K562 (cell line): ENCODE results near the gene BRAT1. TPM values are rescaled to one million over a fixed set of nuclear protein-coding genes. Genes with fewer than 3 reads are reported as not detected.

Experiments used
- ATAC-seq: fragments of 200-7000 bp; cut with Tn5 transposase; 3 replicates; pipeline ENCODE4 v1.9.1; 2020; ENCODE audit warnings: moderate library complexity
- BruUV-seq: library from RNA; stranded (reverse); fragments of 400-500 nt; replicated peaks from 2 replicates; lab custom pipeline; 2021; lab: Mats Ljungman, UMichigan
- CTCF ChIA-PET: fragments of 300-600 bp; formaldehyde crosslinking; extraction: SDS; loops from one replicate; lab custom pipeline; 2021; ENCODE audit warnings: low intra/inter-chr PET ratio; lab: Yijun Ruan, JAX
- POLR2A ChIA-PET: fragments of 300-600, 350-650 bp; sonication (Branson Sonifier 250); formaldehyde crosslinking; extraction: SDS; loops from one replicate; lab custom pipeline; 2021; ENCODE audit warnings: antibody characterized with exemption, inconsistent platforms; lab: Yijun Ruan, JAX
- DNase-seq, 4 experiments: peaks; one replicate each; pipeline versions ENCODE4 v3.0.0 to v3.0.0-alpha.2; 2011 to 2018; ENCODE audit warnings: low spot score in 3 of 4, mixed read lengths in 3 of 4; ENCODE audit errors: extremely low read depth in 1 of 4
- FAIRE-seq: peaks from 2 replicates; lab custom pipeline; 2011; peaks lifted over from hg19 to GRCh38; lab: Jason Lieb, UNC
- H2AFZ ChIP-seq: 2 replicates; pipeline ENCODE4 v1.6.0; 2011; ENCODE audit warnings: low read depth, low read length, control low read depth, inconsistent platforms
- H3K27ac ChIP-seq: fragments of 200-600 bp; 3 replicates; pipeline ENCODE4 v1.8.0; 2011; ENCODE audit warnings: low read depth, mild to moderate bottlenecking, control low read depth, inconsistent platforms, low read length, moderate library complexity, mixed read lengths; ENCODE audit errors: extremely low read depth
- H3K27me3 ChIP-seq, 2 experiments: fragments of 300-600 bp in 1 of 2; 2 replicates in 1 of 2; 3 replicates in 1 of 2; pipeline versions ENCODE4 v1.6.0 to v1.8.0; 2011; ENCODE audit warnings: inconsistent platforms in 2 of 2, low read length in 2 of 2, mild to moderate bottlenecking in 1 of 2, mixed read lengths in 1 of 2, moderate library complexity in 1 of 2; ENCODE audit not compliant: control insufficient read depth in 2 of 2, insufficient read depth in 2 of 2
- H3K36me3 ChIP-seq: fragments of 300-600 bp; 3 replicates; pipeline ENCODE4 v1.8.0; 2011; ENCODE audit warnings: mild to moderate bottlenecking, low read length, inconsistent platforms; ENCODE audit not compliant: control insufficient read depth, insufficient read depth
- H3K4me1 ChIP-seq, 2 experiments: fragments of 200-600 bp in 1 of 2; replicated peaks in 1 of 2; 2 replicates in 1 of 2; 3 replicates in 1 of 2; pipeline versions ENCODE4 v1.5.1 to v1.8.0; 2011; ENCODE audit warnings: inconsistent platforms in 2 of 2, low read length in 2 of 2, mild to moderate bottlenecking in 1 of 2, mixed read lengths in 1 of 2, moderate library complexity in 1 of 2; ENCODE audit not compliant: control insufficient read depth in 2 of 2, insufficient read depth in 2 of 2
- H3K4me2 ChIP-seq: 2 replicates; pipeline ENCODE4 v1.6.1; 2011; ENCODE audit warnings: low read length, control low read depth, inconsistent platforms, mixed read lengths; ENCODE audit not compliant: insufficient read depth
- H3K4me3 ChIP-seq: fragments of 200-600 bp; sonication (generic), shearing (Covaris generic); 2 replicates; pipeline ENCODE4 v1.5.1; 2016; ENCODE audit warnings: control low read depth, inconsistent platforms
- H3K79me2 ChIP-seq: fragments of 200-600 bp; 3 replicates; pipeline ENCODE4 v1.8.0; 2011; ENCODE audit warnings: low read length, inconsistent platforms; ENCODE audit not compliant: control insufficient read depth, insufficient read depth
- H3K9ac ChIP-seq, 2 experiments: 2 replicates each; pipeline versions ENCODE4 v1.6.0 to v1.6.1; 2011; ENCODE audit warnings: low read depth in 2 of 2, low read length in 2 of 2, control low read depth in 1 of 2, inconsistent platforms in 1 of 2, mild to moderate bottlenecking in 1 of 2, mixed read lengths in 1 of 2; ENCODE audit not compliant: insufficient read depth in 1 of 2
- H3K9me1 ChIP-seq: one replicate; pipeline ENCODE4 v1.6.0; 2011; ENCODE audit warnings: inconsistent platforms, mild to moderate bottlenecking, low read length, moderate library complexity; ENCODE audit not compliant: control insufficient read depth, insufficient read depth
- H3K9me3 ChIP-seq: replicated peaks from 2 replicates; pipeline ENCODE4 v1.5.1; 2011; ENCODE audit warnings: low read depth, low read length, inconsistent platforms; ENCODE audit not compliant: control insufficient read depth, insufficient read depth
- H4K20me1 ChIP-seq: replicated peaks from 2 replicates; pipeline ENCODE4 v1.6.1; 2011; ENCODE audit warnings: low read length, inconsistent platforms, mixed read lengths; ENCODE audit not compliant: control insufficient read depth, insufficient read depth
- EP400 ChIP-seq: fragments of 450-650 bp; IDR thresholded peaks from 2 replicates; pipeline ENCODE4 v1.6.1; 2017; ENCODE audit warnings: antibody characterized with exemption, mild to moderate bottlenecking, moderate library complexity
- GATA2 ChIP-seq: sonication (generic); formaldehyde crosslinking; IDR thresholded peaks from 2 replicates; pipeline ENCODE4 v1.4.0; 2020; ENCODE audit warnings: mild to moderate bottlenecking, missing genetic modification reagents
- RBFOX2 ChIP-seq: fragments of 200-400 bp; formaldehyde crosslinking; IDR thresholded peaks from 2 replicates; pipeline ENCODE4 v1.6.1; 2017; ENCODE audit warnings: low read depth, mild to moderate bottlenecking, low read length, moderate library complexity
- WGBS: fragments of 100-300 bp; shearing (Covaris generic); methylation state at CpG from one replicate; pipeline ENCODE4 v1.1.6; 2016; ENCODE audit warnings: low coverage, mixed read lengths; ENCODE audit not compliant: insufficient coverage; ENCODE audit errors: missing lambda C conversion rate; 5-methylcytosine and 5-hydroxymethylcytosine counted together
- in situ Hi-C: fragments of 300-500 bp; cut with MboI; formaldehyde crosslinking; loops from 4 replicates; pipeline ENCODE4 v1.15.0; 2018; ENCODE audit warnings: inconsistent platforms, mixed read lengths
- intact Hi-C: fragments of 100-400 bp; cut with micrococcal nuclease; formaldehyde crosslinking; loops from 2 replicates; pipeline ENCODE4 v1.14.2; 2022
- polyA plus RNA-seq, 8 experiments: library from polyadenylated mRNA; depleted of rRNA in 4 of 8; stranded (reverse) in 5 of 8; unstranded in 3 of 8; fragments of >200 nt; fragmentation: Nextera tagmentation in 2 of 8; fragmentation: Illumina TruSeq in 1 of 8; extraction: Ambion mirVana in 2 of 8; extraction: Trizol in 1 of 8; gene quantifications; 2 replicates each; pipeline versions ENCODE4 v1.2.1 to v1.2.3, GENCODE V29; 2011 to 2014; ENCODE audit warnings: inconsistent platforms in 1 of 8, missing spikeins in 1 of 8
- total RNA-seq, 7 experiments: library from RNA; depleted of rRNA in 6 of 7; stranded (reverse); fragments of >200 nt in 6 of 7; fragmentation: Illumina TruSeq in 2 of 7; extraction: Trizol in 2 of 7; gene quantifications; 2 replicates each; pipeline versions ENCODE4 v1.2.1 to v1.2.3, GENCODE V29; 2011 to 2021; ENCODE audit warnings: low replicate concordance in 1 of 7
- TF ChIP-seq, protein P1 (sequence below), 3 experiments: IDR thresholded peaks in 2 of 3; conservative IDR thresholded peaks in 1 of 3; 2 replicates each; pipeline ENCODE4 v1.5.1; 2011 to 2012; ENCODE audit warnings: low read length in 3 of 3, mild to moderate bottlenecking in 3 of 3, control low read depth in 2 of 3, improper control_type of control experiment in 1 of 3, inconsistent platforms in 1 of 3, low read depth in 1 of 3, mixed read lengths in 1 of 3, moderate library complexity in 1 of 3; ENCODE audit not compliant: insufficient read depth in 2 of 3

BRAT1 gene
- total and polyA plus RNA-seq, 9 of the 15 experiments (the other 6 are each of a cell fraction or from before 2014, with no cell fraction given), result 0.13 to 49.6 (median 10.5) TPM

DNA sequence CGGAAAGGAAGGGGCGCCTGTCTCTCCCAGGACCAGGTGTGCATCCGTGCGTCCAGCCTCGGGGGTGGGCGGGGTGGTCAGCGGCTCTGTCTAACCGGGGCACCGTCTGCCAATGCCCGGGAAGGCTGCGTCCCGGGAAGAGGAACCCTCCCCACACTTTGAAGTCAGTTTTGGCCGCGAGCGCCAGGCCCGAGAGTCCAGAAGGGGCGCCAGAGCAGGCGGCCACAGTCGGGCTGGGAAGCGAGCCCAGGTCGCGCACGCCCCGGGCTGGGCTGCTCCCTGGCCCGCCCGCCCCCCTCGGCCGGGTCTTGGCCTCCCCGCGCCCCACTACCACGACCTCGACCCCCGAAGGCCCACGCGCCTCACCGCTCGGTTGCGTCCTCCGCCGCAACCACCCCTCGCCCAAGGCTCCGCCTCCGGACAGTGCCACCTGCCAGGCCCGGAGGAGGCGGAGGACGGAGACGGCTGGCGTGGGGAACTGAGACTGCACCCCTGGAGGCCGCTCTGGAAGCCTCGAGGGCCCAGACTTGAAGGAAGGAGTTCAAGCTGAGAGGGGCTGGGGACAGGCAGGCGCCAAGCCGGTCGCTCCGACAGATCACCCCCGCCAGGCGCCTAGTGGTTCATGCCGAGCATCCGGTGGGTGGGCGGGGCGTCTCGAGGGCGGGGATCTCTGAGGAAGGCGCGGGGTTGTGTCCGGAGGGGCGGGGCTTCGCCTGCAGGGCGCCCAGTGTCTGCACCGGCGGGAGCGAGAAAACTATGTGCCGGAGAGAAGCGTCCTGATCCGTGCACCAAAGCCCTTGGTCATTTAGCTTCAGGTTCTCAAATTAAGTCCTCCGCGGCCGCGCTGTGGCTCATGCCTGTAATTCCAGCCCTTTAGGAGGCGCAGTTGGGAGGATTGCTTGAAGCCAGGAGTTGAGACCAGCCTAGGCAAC lies at the start of gene BRAT1 (continued):
- TF ChIP-seq RBFOX2 (peak; percentile 83), EP400 (peak; percentile 78)
- TF ChIP-seq, all 486 proteins: peak for 93

DNA sequence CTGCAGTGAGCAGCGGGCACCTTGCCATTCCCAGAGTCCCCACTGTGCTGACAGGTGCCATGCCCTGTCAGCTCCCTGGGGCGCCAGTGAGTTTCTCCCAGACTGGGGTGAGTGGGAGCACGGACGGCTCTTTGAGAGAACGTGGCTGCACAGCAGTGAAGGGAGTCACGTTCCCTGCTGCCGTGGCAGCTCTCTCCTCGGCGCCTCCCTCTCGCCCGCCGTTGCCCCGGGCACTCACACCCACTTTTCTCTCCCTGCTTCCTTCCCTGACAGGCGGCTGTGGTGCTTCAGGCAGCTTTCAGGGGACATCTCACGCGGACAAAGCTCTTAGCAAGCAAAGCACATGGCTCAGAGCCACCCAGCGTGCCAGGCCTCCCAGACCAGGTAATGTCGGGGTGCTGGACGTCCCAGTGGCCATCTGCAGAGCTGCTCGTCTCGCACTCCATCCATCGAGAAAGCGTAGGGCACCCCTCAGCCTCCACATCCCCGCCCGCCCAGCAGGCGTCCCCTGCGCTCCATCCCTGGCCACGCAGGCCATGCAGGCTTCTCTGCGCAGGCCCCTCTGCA lies 49.4 kb upstream of the BRAT1 start:
- BruUV-seq, result no TSS peak
- intact Hi-C loops (no loop called here), in situ Hi-C loops (no loop called here)
- ChIA-PET CTCF (no interaction called here), POLR2A (interaction anchor here (0.6 kb wide), 1 partner anchor 30 kb away, joined by 5 read pairs; no protein-coding TSS in a partner anchor)
- Histone ChIP-seq H3K4me2 (no peak overlapping the region), H3K4me3 (no peak overlapping the region), H2AFZ (no peak overlapping the region), H4K20me1 (no peaks in the 10 kb centered on the region; the same call in none of the 2 replicates), H3K9me3 (no peaks in the 10 kb centered on the region), H3K9me1 (peaks cover 3% of the 10 kb centered on the region), H3K9ac (no peak overlapping the region; a peak in 1 of 4 replicates), H3K27ac (no peak overlapping the region), H3K27me3 (no peaks in the 10 kb centered on the region), H3K79me2 (no peaks in the 10 kb centered on the region), H3K4me1 (peaks cover 0 to 35% of the 10 kb centered on the region in 2 experiments; a peak in 2 of 5 replicates), H3K36me3 (peaks cover 5% of the 10 kb centered on the region; the same call in 1 of the 3 replicates)
- DNase-seq, result no peak
- FAIRE-seq, result no peak
- 81% methylated on average over 10 of the region's 29 CpGs for WGBS
- no peak for TF ChIP-seq GATA2 (CRISPR knock-in tag)
- TF ChIP-seq, protein P1, sequence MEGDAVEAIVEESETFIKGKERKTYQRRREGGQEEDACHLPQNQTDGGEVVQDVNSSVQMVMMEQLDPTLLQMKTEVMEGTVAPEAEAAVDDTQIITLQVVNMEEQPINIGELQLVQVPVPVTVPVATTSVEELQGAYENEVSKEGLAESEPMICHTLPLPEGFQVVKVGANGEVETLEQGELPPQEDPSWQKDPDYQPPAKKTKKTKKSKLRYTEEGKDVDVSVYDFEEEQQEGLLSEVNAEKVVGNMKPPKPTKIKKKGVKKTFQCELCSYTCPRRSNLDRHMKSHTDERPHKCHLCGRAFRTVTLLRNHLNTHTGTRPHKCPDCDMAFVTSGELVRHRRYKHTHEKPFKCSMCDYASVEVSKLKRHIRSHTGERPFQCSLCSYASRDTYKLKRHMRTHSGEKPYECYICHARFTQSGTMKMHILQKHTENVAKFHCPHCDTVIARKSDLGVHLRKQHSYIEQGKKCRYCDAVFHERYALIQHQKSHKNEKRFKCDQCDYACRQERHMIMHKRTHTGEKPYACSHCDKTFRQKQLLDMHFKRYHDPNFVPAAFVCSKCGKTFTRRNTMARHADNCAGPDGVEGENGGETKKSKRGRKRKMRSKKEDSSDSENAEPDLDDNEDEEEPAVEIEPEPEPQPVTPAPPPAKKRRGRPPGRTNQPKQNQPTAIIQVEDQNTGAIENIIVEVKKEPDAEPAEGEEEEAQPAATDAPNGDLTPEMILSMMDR (IDR thresholded peaks at IDR 0.05 in 2 of 3, conservative IDR thresholded peaks at IDR 0.05 in 1 of 3; ENCODE audit: insufficient read depth in 2 of 3, low read depth in 1 of 3, low read length in 3 of 3), result 0 out of 6 replicates have a peak, but pooled peaks of 1 of the 3 experiments have one; percentile 17
- no peak for ATAC-seq
